CD8-positive, alpha-beta memory T cell (primary cell): ENCODE data around the gene GBF1. TPM values are rescaled to one million over a fixed set of nuclear protein-coding genes. Genes with fewer than 3 reads are reported as not detected.
A peak's percentile ranks its signal among the peaks of the same experiment; 100 is the strongest.
"Not testable (repeated sequence)": the region's sequence is repeated elsewhere in the genome, so short reads cannot be mapped to it uniquely, and the experiment has no call there.

Experiments
- CTCF ChIA-PET: fragments of 350-600 bp; sonication (Branson Sonifier 250); formaldehyde crosslinking; loops from one replicate; lab custom pipeline; 2021; ENCODE audit warnings: antibody characterized with exemption; lab: Charles Lee
- POLR2A ChIA-PET: fragments of 350-600 bp; sonication (Branson Sonifier 250); formaldehyde crosslinking; loops from one replicate; lab custom pipeline; 2021; ENCODE audit warnings: antibody characterized with exemption; lab: Charles Lee
- DNase-seq, 5 donors: peaks; one replicate each; pipeline versions ENCODE4 v3.0.0 to v3.0.0-alpha.2; 2020 to 2022; ENCODE audit warnings: mixed read lengths in 1 of 5
- H3K27ac ChIP-seq: one replicate; pipeline ENCODE4 v1.7.0; 2013; ENCODE audit warnings: low read depth, mild to moderate bottlenecking, low read length, moderate library complexity
- H3K27me3 ChIP-seq: 2 replicates; pipeline ENCODE4 v1.7.0; 2013; ENCODE audit warnings: low read length, mild to moderate bottlenecking; ENCODE audit not compliant: insufficient read depth, poor library complexity, severe bottlenecking
- H3K36me3 ChIP-seq: 2 replicates; pipeline ENCODE4 v1.7.0; 2013; ENCODE audit warnings: mild to moderate bottlenecking, low read length, moderate library complexity; ENCODE audit not compliant: insufficient read depth
- H3K4me1 ChIP-seq: 2 replicates; pipeline ENCODE4 v1.7.0; 2013; ENCODE audit warnings: mild to moderate bottlenecking, low read length, moderate library complexity; ENCODE audit not compliant: insufficient read depth
- H3K4me3 ChIP-seq: 2 replicates; pipeline ENCODE4 v1.7.0; 2013; ENCODE audit warnings: mild to moderate bottlenecking, low read length
- H3K9me3 ChIP-seq: 2 replicates; pipeline ENCODE4 v1.7.0; 2013; ENCODE audit warnings: mild to moderate bottlenecking, low read length
- H3K27ac Mint-ChIP-seq, 8 donors: one replicate each; pipeline ENCODE4 v1.8.0; 2020 to 2021; ENCODE audit warnings: mixed read lengths in 8 of 8, mild to moderate bottlenecking in 6 of 8, inconsistent platforms in 3 of 8, moderate library complexity in 3 of 8
- H3K27me3 Mint-ChIP-seq, 2 donors: one replicate each; pipeline ENCODE4 v1.8.0; 2020 to 2021; ENCODE audit warnings: mixed read lengths in 2 of 2, mild to moderate bottlenecking in 1 of 2, moderate library complexity in 1 of 2
- H3K36me3 Mint-ChIP-seq, 3 donors: one replicate each; pipeline ENCODE4 v1.8.0; 2020 to 2021; ENCODE audit warnings: mixed read lengths in 3 of 3, inconsistent platforms in 1 of 3, mild to moderate bottlenecking in 1 of 3
- H3K4me1 Mint-ChIP-seq, 3 donors: one replicate each; pipeline ENCODE4 v1.8.0; 2020 to 2021; ENCODE audit warnings: mixed read lengths in 3 of 3, inconsistent platforms in 1 of 3, mild to moderate bottlenecking in 1 of 3
- H3K4me3 Mint-ChIP-seq, 7 donors: one replicate each; pipeline ENCODE4 v1.8.0; 2020 to 2021; ENCODE audit warnings: mixed read lengths in 7 of 7, mild to moderate bottlenecking in 6 of 7, moderate library complexity in 4 of 7, inconsistent platforms in 2 of 7
- H3K9me3 Mint-ChIP-seq, 5 donors: one replicate each; pipeline ENCODE4 v1.8.0; 2020 to 2022; ENCODE audit warnings: mixed read lengths in 5 of 5, mild to moderate bottlenecking in 3 of 5, moderate library complexity in 2 of 5, inconsistent platforms in 1 of 5
- polyA plus RNA-seq: library from polyadenylated mRNA; unstranded; fragments of 300-500 nt; fragmentation: Illumina TruSeq; gene quantifications from one replicate; pipeline ENCODE4 v1.2.3, GENCODE V29; 2021
- total RNA-seq, 2 experiments: library from RNA; stranded (reverse); gene quantifications; one replicate each; pipeline ENCODE4 v1.2.3, GENCODE V29; 2021

GBF1 gene
- total and polyA plus RNA-seq, 3 experiments from 2014 or later, result 21.6 to 39.2 (median 38.7) TPM

GRCh38 chr10:102242118-102242485 is 3.2 kb upstream of the GBF1 start:
- Histone ChIP-seq H3K27ac (no peak overlapping the region), H3K36me3 (no peaks in the 10 kb centered on the region), H3K27me3 (peaks cover 18% of the 10 kb centered on the region), H3K9me3 (no peaks in the 10 kb centered on the region), H3K4me1 (peaks cover 39% of the 10 kb centered on the region), H3K4me3 (peak overlapping the region; percentile 68)
- DNase-seq, result no peak
- H3K36me3 Mint-ChIP-seq, result peaks cover 0 to 9% (median 0%) of the 10 kb centered on the region in 3 donors
- peaks cover 15 to 21% of the 10 kb centered on the region in 2 donors for H3K27me3 Mint-ChIP-seq
- H3K9me3 Mint-ChIP-seq, result no peaks in the 10 kb centered on the region
- ChIA-PET CTCF (interaction anchor here (1.3 to 4.9 kb wide), 3 partner anchors 9 to 12 kb away, joined by 3 to 50 read pairs (median 32); no protein-coding TSS in a partner anchor), POLR2A (no interaction called here)
- H3K4me1 Mint-ChIP-seq, result peaks cover 36 to 49% (median 41%) of the 10 kb centered on the region in 3 donors
- peak overlapping the region in 4 of 8 donors; percentile 4 to 58 (median 22) for H3K27ac Mint-ChIP-seq
- H3K4me3 Mint-ChIP-seq, result peak overlapping the region; percentile 69 to 92 (median 83)

GRCh38 chr10:102243309-102243708 is 2.0 kb upstream of the GBF1 start:
- H3K27ac Mint-ChIP-seq, result no peak overlapping the region
- Histone ChIP-seq H3K36me3 (no peaks in the 10 kb centered on the region), H3K27me3 (peaks cover 18% of the 10 kb centered on the region), H3K4me1 (peaks cover 49% of the 10 kb centered on the region), H3K27ac (no peak overlapping the region), H3K9me3 (no peaks in the 10 kb centered on the region), H3K4me3 (no peak overlapping the region)
- peaks cover 47 to 61% (median 53%) of the 10 kb centered on the region in 3 donors for H3K4me1 Mint-ChIP-seq
- ChIA-PET CTCF (interaction anchor here (0.6 to 4.5 kb wide), 3 partner anchors 11 to 235 kb away, joined by 3 to 50 read pairs (median 5); no protein-coding TSS in a partner anchor), POLR2A (no interaction called here)
- H3K4me3 Mint-ChIP-seq, result peak overlapping the region in 4 of 7 donors; percentile 12 to 51 (median 32)
- DNase-seq, result no peak
- peaks cover 15 to 21% of the 10 kb centered on the region in 2 donors for H3K27me3 Mint-ChIP-seq
- no peaks in the 10 kb centered on the region for H3K9me3 Mint-ChIP-seq
- peaks cover 0 to 11% (median 0%) of the 10 kb centered on the region in 3 donors for H3K36me3 Mint-ChIP-seq

DNA sequence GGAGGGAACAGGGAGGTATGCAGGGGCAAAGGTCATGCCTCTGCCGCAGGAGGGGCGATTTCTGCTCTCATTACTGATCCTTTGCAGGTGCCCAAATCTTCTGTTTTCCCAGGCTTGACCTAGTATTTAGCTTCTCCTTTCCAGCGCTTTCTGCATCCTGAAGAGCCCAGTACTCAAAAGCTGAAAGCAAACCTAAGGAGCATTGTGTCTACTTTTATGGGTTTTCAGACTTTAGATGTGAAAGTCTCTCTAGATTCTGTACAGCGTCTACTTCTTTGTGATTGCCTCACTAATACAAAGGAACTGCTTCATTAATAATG is 560 bp downstream of the GBF1 start:
- peaks cover 0 to 24% (median 2%) of the 10 kb centered on the region in 3 donors for H3K36me3 Mint-ChIP-seq
- peaks cover 58 to 68% (median 68%) of the 10 kb centered on the region in 3 donors for H3K4me1 Mint-ChIP-seq
- Histone ChIP-seq H3K9me3 (no peaks in the 10 kb centered on the region), H3K4me1 (peaks cover 51% of the 10 kb centered on the region), H3K27me3 (peaks cover 14% of the 10 kb centered on the region), H3K4me3 (peak overlapping the region; percentile 97), H3K27ac (peak overlapping the region; percentile 92), H3K36me3 (no peaks in the 10 kb centered on the region)
- no peak for DNase-seq
- H3K9me3 Mint-ChIP-seq, result no peaks in the 10 kb centered on the region
- H3K27ac Mint-ChIP-seq, result peak overlapping the region; percentile 84 to 100 (median 97)
- CTCF ChIA-PET, result interaction anchor here (1.0 to 4.5 kb wide), 3 partner anchors 14 to 257 kb away, joined by 3 to 50 read pairs (median 12); no protein-coding TSS in a partner anchor
- POLR2A ChIA-PET, result interaction anchor here (0.6 to 2.6 kb wide), 4 partner anchors 15 to 257 kb away, joined by 3 to 13 read pairs (median 4); partner anchors contain the start of genes ACTR1A and CUEDC2
- H3K4me3 Mint-ChIP-seq, result peak overlapping the region; percentile 87 to 99 (median 98)
- H3K27me3 Mint-ChIP-seq, result peaks cover 12 to 17% of the 10 kb centered on the region in 2 donors

DNA sequence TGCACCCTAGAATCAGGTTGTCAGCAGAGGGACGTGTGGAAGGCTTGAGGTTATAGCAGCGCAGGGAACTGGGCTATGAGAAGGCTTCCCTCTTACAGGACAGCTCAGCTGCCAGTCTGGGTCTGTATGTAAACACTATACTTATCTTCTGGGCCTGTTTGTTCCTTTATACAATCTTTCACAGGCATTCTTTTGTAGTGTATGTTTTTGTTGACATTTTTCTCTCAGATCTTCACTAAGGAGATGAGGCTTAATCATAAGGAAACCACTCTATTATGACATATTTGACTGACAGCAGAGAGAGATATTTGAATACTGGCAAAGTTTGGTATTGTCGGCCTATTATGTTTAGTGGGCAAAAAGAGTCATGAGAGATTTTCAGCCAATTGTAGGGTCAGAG is 929 bp downstream of the GBF1 start:
- Mint-ChIP-seq H3K27me3 (peaks cover 12 to 17% of the 10 kb centered on the region in 2 donors), H3K4me1 (peaks cover 57 to 69% (median 69%) of the 10 kb centered on the region in 3 donors), H3K9me3 (no peaks in the 10 kb centered on the region), H3K36me3 (peaks cover 0 to 27% (median 2%) of the 10 kb centered on the region in 3 donors), H3K4me3 (peak overlapping the region; percentile 87 to 99 (median 98)), H3K27ac (peak overlapping the region; percentile 84 to 100 (median 97))
- Histone ChIP-seq H3K27ac (peak overlapping the region; percentile 92), H3K9me3 (no peaks in the 10 kb centered on the region), H3K4me1 (peaks cover 47% of the 10 kb centered on the region), H3K36me3 (no peaks in the 10 kb centered on the region), H3K4me3 (peak overlapping the region; percentile 97), H3K27me3 (peaks cover 14% of the 10 kb centered on the region)
- no peak for DNase-seq
- ChIA-PET POLR2A (interaction anchor here (1.6 to 2.6 kb wide), 2 partner anchors 15 to 256 kb away, joined by 5 to 13 read pairs; partner anchors contain the start of gene ACTR1A), CTCF (interaction anchor here (3.0 to 4.5 kb wide), 2 partner anchors 14 to 105 kb away, joined by 12 to 50 read pairs; no protein-coding TSS in a partner anchor)

DNA sequence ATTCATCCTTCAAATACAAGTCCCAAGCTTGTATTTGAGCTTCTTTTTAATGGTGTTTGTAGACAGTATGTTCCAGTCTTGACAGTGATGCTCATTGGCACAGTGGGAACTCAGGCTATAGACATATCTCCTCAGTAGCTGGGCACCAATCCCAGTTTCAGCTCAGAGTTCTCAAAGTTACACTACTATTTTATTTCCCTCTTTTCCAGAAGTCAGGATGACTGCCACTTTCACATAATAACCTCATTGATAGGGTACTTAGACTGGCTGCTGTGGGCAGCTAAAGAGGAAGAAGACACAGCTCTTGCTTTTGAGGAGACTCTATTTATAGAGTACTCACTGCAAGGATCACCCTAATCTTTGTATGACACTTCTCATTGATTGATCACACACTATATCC is 2.4 kb downstream of the GBF1 start:
- Histone ChIP-seq H3K4me1 (peaks cover 36% of the 10 kb centered on the region), H3K4me3 (no peak overlapping the region), H3K9me3 (no peaks in the 10 kb centered on the region), H3K36me3 (no peaks in the 10 kb centered on the region), H3K27me3 (peaks cover 6% of the 10 kb centered on the region), H3K27ac (no peak overlapping the region)
- ChIA-PET CTCF (interaction anchor here (1.2 to 8.1 kb wide), 2 partner anchors 17 to 105 kb away, joined by 3 to 48 read pairs; no protein-coding TSS in a partner anchor), POLR2A (interaction anchor here (0.6 kb wide), 1 partner anchor 226 kb away, joined by 3 read pairs; no protein-coding TSS in a partner anchor)
- DNase-seq, result no peak
- peak overlapping the region; percentile 4 to 98 (median 96) for H3K4me3 Mint-ChIP-seq
- H3K4me1 Mint-ChIP-seq, result peaks cover 48 to 64% (median 63%) of the 10 kb centered on the region in 3 donors
- no peaks in the 10 kb centered on the region for H3K9me3 Mint-ChIP-seq
- H3K27ac Mint-ChIP-seq, result peak overlapping the region in 4 of 8 donors; percentile 4 to 49 (median 14)
- peaks cover 0 to 29% (median 2%) of the 10 kb centered on the region in 3 donors for H3K36me3 Mint-ChIP-seq
- peaks cover 5 to 9% of the 10 kb centered on the region in 2 donors for H3K27me3 Mint-ChIP-seq

DNA sequence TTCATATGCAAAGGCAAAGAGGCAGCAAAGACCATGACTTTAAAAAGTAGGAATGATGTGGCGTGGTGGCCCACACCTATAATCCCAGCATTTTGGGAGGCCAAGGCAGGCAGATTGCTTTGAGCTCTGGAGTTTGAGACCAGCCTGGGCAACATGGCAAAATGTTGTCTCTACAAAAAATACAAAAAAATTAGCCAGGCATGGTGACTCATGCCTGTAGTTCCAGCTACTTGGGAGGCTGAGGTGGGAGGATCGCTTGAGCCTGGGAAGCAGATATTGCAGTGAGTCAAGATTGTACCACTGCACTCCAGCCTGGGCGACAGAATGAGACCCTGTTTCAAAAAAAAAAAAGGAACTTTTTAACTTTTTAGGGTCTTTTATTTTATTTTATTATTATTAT is 7.2 kb downstream of the GBF1 start:
- H3K27me3 Mint-ChIP-seq, H3K4me3 Mint-ChIP-seq, H3K4me3 ChIP-seq, H3K36me3 ChIP-seq, H3K9me3 Mint-ChIP-seq, POLR2A ChIA-PET, DNase-seq, H3K9me3 ChIP-seq, H3K27ac ChIP-seq, H3K27me3 ChIP-seq: not testable (repeated sequence)
- Mint-ChIP-seq H3K27ac (peak overlapping the region in 1 of 8 donors; percentile 76), H3K4me1 (peaks cover 36 to 68% (median 57%) of the 10 kb centered on the region in 3 donors), H3K36me3 (peaks cover 0 to 41% (median 7%) of the 10 kb centered on the region in 3 donors)
- H3K4me1 ChIP-seq, result peaks cover 12% of the 10 kb centered on the region
- CTCF ChIA-PET, result interaction anchor here (0.7 to 8.1 kb wide), 3 partner anchors 22 to 169 kb away, joined by 3 to 48 read pairs (median 3); no protein-coding TSS in a partner anchor

DNA sequence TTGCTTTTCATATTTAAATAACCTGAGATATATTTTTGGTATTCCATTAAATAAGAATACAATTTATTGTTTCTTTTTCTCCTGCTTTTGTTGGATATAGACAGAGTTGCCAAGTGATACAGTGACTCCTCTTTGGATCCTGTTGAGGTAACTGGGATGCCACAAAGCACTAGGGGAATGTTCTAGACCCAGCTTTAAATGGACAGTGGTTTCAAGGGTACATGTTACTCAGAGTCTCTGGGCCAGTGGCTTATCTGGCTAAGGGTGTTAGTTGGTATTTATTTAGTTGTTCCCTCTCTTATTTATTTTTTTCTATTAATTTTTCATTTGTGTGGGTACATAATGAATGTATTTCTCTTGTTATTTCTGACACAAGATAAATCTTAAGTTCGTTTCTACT is 9.1 kb downstream of the GBF1 start:
- Histone ChIP-seq H3K9me3 (no peaks in the 10 kb centered on the region), H3K27ac (no peak overlapping the region), H3K4me1 (peaks cover under 1% of the 10 kb centered on the region), H3K4me3 (no peak overlapping the region), H3K27me3 (no peaks in the 10 kb centered on the region), H3K36me3 (peaks cover under 1% of the 10 kb centered on the region)
- Mint-ChIP-seq H3K27me3 (no peaks in the 10 kb centered on the region), H3K4me3 (no peak overlapping the region), H3K9me3 (no peaks in the 10 kb centered on the region), H3K27ac (no peak overlapping the region), H3K36me3 (peaks cover 0 to 42% (median 7%) of the 10 kb centered on the region in 3 donors), H3K4me1 (peaks cover 25 to 50% (median 42%) of the 10 kb centered on the region in 3 donors)
- POLR2A ChIA-PET, result no interaction called here
- no peak for DNase-seq
- CTCF ChIA-PET, result interaction anchor here (8.1 kb wide), 1 partner anchor 24 kb away, joined by 48 read pairs; no protein-coding TSS in a partner anchor

DNA sequence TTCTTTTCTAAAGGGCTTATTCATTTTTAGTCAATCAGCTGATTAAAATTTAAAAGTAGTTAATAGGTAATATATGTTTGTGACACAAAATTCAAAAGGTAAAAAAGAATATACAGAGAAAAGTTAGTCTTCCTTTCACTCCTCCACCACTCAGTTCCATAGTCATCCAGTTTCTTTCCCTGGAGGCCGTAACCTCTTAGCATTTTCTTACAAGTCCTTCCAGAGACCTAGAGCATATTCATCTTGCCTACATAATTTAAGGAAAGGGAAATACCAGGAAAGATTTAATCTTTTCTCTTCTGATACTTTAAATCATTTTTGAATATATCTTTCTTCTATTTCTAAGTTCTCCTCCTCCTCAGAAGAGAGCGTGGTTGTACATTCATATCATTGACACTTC is 10.1 kb downstream of the GBF1 start:
- no peaks in the 10 kb centered on the region for H3K9me3 ChIP-seq
- Mint-ChIP-seq H3K27me3 (no peaks in the 10 kb centered on the region), H3K36me3 (peaks cover 0 to 45% (median 8%) of the 10 kb centered on the region in 3 donors), H3K4me3 (no peak overlapping the region), H3K27ac (peak overlapping the region in 1 of 8 donors; percentile 28), H3K9me3 (no peaks in the 10 kb centered on the region), H3K4me1 (peaks cover 21 to 42% (median 42%) of the 10 kb centered on the region in 3 donors)
- no peaks in the 10 kb centered on the region for H3K4me1 ChIP-seq
- no peak for DNase-seq
- no peak overlapping the region for H3K4me3 ChIP-seq
- CTCF ChIA-PET, result interaction anchor here (8.1 kb wide), 1 partner anchor 25 kb away, joined by 48 read pairs; no protein-coding TSS in a partner anchor
- POLR2A ChIA-PET, result no interaction called here
- H3K27me3 ChIP-seq, result no peaks in the 10 kb centered on the region
- H3K36me3 ChIP-seq, result peaks cover 7% of the 10 kb centered on the region
- H3K27ac ChIP-seq, result no peak overlapping the region
